ENCODE results near the gene PPP1R2B. TPM values are rescaled to one million over a fixed set of nuclear protein-coding genes. Genes with fewer than 3 reads are reported as not detected.

Gene PPP1R2B
- total RNA-seq (2014; rRNA removed; shearing (Covaris generic); ENCODE audit: low replicate concordance), result 0.07 TPM in 1 of 2 replicates, not detected in the other

GRCh38 chr5:156850206-156850751 is at the start of gene PPP1R2B:
PPP1R2B (plus strand) TSS chr5:156850295; CDS start chr5:156850563, 268 bp downstream.
- H3K36me3 ChIP-seq, result no peaks in the 10 kb centered on the region
- 0 out of 2 replicates have a peak, but pooled peaks cover 2% of the 10 kb centered on the region for H3K27me3 ChIP-seq
- DNase-seq, result no peak
- no peak within 1 kb of the TSS for H3K4me3 ChIP-seq
- peaks cover 2% of the 10 kb centered on the region; the same call in 1 of the 2 replicates for H3K9me3 ChIP-seq

- Histone ChIP-seq H3K4me3 (no peak overlapping the region), H3K9me3 (no peaks in the 10 kb centered on the region), H3K36me3 (no peaks in the 10 kb centered on the region), H3K27me3 (peaks cover 8% of the 10 kb centered on the region)
- DNase-seq, result no peak
Measured at GRCh38 chr5:156800929-156801328, 49.2 kb upstream of the PPP1R2B start.

GRCh38 chr5:156802501-156802900 is 47.6 kb upstream of the PPP1R2B start:
- DNase-seq, result no peak
- Histone ChIP-seq H3K27me3 (peaks cover 10% of the 10 kb centered on the region), H3K4me3 (no peak overlapping the region), H3K9me3 (no peaks in the 10 kb centered on the region), H3K36me3 (no peaks in the 10 kb centered on the region)

- DNase-seq, result no peak
- no peak overlapping the region for H3K4me3 ChIP-seq
- no peaks in the 10 kb centered on the region for H3K9me3 ChIP-seq
- H3K36me3 ChIP-seq, result no peaks in the 10 kb centered on the region
- peaks cover 10% of the 10 kb centered on the region for H3K27me3 ChIP-seq
Measured at GRCh38 chr5:156803404-156803803, 46.7 kb upstream of the PPP1R2B start.

GRCh38 chr5:156812959-156813358 is 37.1 kb upstream of the PPP1R2B start:
- no peaks in the 10 kb centered on the region for H3K9me3 ChIP-seq
- peaks cover 2% of the 10 kb centered on the region for H3K27me3 ChIP-seq
- H3K4me3 ChIP-seq, result no peak overlapping the region
- DNase-seq, result no peak
- H3K36me3 ChIP-seq, result no peaks in the 10 kb centered on the region

- no peak overlapping the region for H3K4me3 ChIP-seq
- peak; percentile 16 for DNase-seq
- no peaks in the 10 kb centered on the region for H3K9me3 ChIP-seq
- peaks cover 2% of the 10 kb centered on the region for H3K27me3 ChIP-seq
- no peaks in the 10 kb centered on the region for H3K36me3 ChIP-seq
Measured at GRCh38 chr5:156815988-156816599, 34.0 kb upstream of the PPP1R2B start.

GRCh38 chr5:156819537-156819936 is 30.6 kb upstream of the PPP1R2B start:
- DNase-seq, result no peak
- H3K4me3 ChIP-seq, result no peak overlapping the region
- H3K27me3 ChIP-seq, result no peaks in the 10 kb centered on the region; the same call in 1 of the 2 replicates
- no peaks in the 10 kb centered on the region for H3K36me3 ChIP-seq
- H3K9me3 ChIP-seq, result no peaks in the 10 kb centered on the region

GRCh38 chr5:156819967-156820581 is 30.0 kb upstream of the PPP1R2B start:
- DNase-seq, result no peak
- Histone ChIP-seq H3K9me3 (no peaks in the 10 kb centered on the region), H3K4me3 (no peak overlapping the region), H3K36me3 (no peaks in the 10 kb centered on the region), H3K27me3 (no peaks in the 10 kb centered on the region; the same call in 1 of the 2 replicates)

GRCh38 chr5:156824241-156824640 is 25.9 kb upstream of the PPP1R2B start:
- no peak overlapping the region for H3K4me3 ChIP-seq
- no peaks in the 10 kb centered on the region for H3K27me3 ChIP-seq
- H3K36me3 ChIP-seq, result no peaks in the 10 kb centered on the region
- DNase-seq, result no peak
- no peaks in the 10 kb centered on the region for H3K9me3 ChIP-seq

- Histone ChIP-seq H3K4me3 (no peak overlapping the region), H3K9me3 (no peaks in the 10 kb centered on the region), H3K36me3 (no peaks in the 10 kb centered on the region), H3K27me3 (no peaks in the 10 kb centered on the region)
- DNase-seq, result no peak
Measured at GRCh38 chr5:156824800-156825199, 25.3 kb upstream of the PPP1R2B start.

GRCh38 chr5:156825688-156826087 is 24.4 kb upstream of the PPP1R2B start:
- no peak for DNase-seq

GRCh38 chr5:156826150-156826549 is 23.9 kb upstream of the PPP1R2B start:
- no peak for DNase-seq
- no peaks in the 10 kb centered on the region for H3K27me3 ChIP-seq
- no peak overlapping the region for H3K4me3 ChIP-seq
- H3K9me3 ChIP-seq, result no peaks in the 10 kb centered on the region
- H3K36me3 ChIP-seq, result no peaks in the 10 kb centered on the region

More at GRCh38 chr5:156825688-156826087, 24.4 kb upstream of the PPP1R2B start:
- Histone ChIP-seq H3K4me3 (no peak overlapping the region), H3K36me3 (no peaks in the 10 kb centered on the region), H3K9me3 (no peaks in the 10 kb centered on the region), H3K27me3 (no peaks in the 10 kb centered on the region)

- Histone ChIP-seq H3K4me3 (no peak overlapping the region), H3K27me3 (peaks cover 2% of the 10 kb centered on the region; the same call in 1 of the 2 replicates), H3K36me3 (no peaks in the 10 kb centered on the region), H3K9me3 (no peaks in the 10 kb centered on the region)
- DNase-seq, result no peak
Measured at GRCh38 chr5:156834916-156835315, 15.2 kb upstream of the PPP1R2B start.

GRCh38 chr5:156835905-156836304 is 14.2 kb upstream of the PPP1R2B start:
- no peak for DNase-seq
- no peaks in the 10 kb centered on the region for H3K9me3 ChIP-seq
- peaks cover 2% of the 10 kb centered on the region; the same call in 1 of the 2 replicates for H3K27me3 ChIP-seq
- no peaks in the 10 kb centered on the region for H3K36me3 ChIP-seq
- H3K4me3 ChIP-seq, result no peak overlapping the region

GRCh38 chr5:156836846-156837245 is 13.2 kb upstream of the PPP1R2B start:
- no peak for DNase-seq
- Histone ChIP-seq H3K9me3 (no peaks in the 10 kb centered on the region), H3K27me3 (peaks cover 2% of the 10 kb centered on the region; the same call in 1 of the 2 replicates), H3K36me3 (no peaks in the 10 kb centered on the region), H3K4me3 (no peak overlapping the region)

GRCh38 chr5:156838961-156839360 is 11.1 kb upstream of the PPP1R2B start:
- no peak for DNase-seq
- no peaks in the 10 kb centered on the region for H3K9me3 ChIP-seq
- no peak overlapping the region for H3K4me3 ChIP-seq
- H3K27me3 ChIP-seq, result 0 out of 2 replicates have a peak, but pooled peaks cover 2% of the 10 kb centered on the region
- H3K36me3 ChIP-seq, result no peaks in the 10 kb centered on the region

- Histone ChIP-seq H3K9me3 (no peaks in the 10 kb centered on the region), H3K27me3 (no peaks in the 10 kb centered on the region), H3K36me3 (no peaks in the 10 kb centered on the region), H3K4me3 (no peak overlapping the region)
- DNase-seq, result no peak
Measured at GRCh38 chr5:156841737-156842136, 8.4 kb upstream of the PPP1R2B start.
